ENCODE results near the gene SKOR1. TPM values are rescaled to one million over a fixed set of nuclear protein-coding genes. Genes with fewer than 3 reads are reported as not detected.

SKOR1 gene
- total RNA-seq, 1 experiment from 2014 or later = 0.81 TPM

DNA sequence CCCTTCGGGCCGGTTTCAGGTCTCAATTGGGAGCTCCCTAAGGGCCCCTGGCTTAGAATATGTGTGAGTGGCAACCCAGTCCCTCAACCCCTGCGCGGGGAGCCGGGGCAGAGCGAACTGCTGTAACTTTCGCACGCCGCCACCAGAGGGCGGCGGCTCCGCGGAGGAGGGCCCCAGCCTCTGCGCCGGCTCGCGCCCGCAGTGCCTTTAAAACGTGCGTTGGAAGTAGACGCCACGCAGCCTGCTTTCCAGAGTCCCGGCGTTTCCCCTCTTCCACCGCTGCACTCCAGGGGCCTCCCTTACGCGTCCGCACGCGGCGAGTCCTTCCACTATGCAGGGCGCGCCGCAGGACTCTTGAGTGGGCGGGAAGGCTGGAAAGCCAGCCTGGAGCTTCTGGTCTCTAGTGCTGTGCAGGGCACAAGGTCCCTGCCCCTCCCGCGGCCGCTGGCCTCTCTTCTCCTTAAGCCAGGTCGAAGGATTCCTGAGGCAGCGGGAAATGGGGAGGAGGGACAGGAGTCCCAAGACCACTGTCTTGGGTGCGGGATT, 38.2 kb downstream of the SKOR1 start (continued):
- TF ChIP-seq, protein P1, sequence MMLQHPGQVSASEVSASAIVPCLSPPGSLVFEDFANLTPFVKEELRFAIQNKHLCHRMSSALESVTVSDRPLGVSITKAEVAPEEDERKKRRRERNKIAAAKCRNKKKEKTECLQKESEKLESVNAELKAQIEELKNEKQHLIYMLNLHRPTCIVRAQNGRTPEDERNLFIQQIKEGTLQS (IDR thresholded peaks at IDR 0.05) = no peak

DNA sequence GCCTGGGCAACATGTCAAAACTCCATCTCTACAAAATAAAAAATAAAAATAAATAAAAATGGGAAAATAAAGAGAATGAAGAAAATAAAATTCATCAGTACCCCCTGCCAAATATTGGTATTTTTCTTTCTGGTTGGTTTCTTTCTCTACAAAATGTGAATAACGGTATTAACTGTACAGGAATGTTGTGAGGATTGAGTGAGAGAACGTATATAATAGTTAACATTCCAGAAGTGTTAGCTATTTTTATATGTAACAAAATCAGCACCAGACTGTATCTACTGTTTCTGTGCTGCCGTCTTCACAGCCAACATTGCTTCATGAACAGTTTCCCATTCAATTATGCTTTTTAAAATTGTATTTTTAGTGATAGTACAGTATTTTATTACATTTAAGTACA, 40.0 kb downstream of the SKOR1 start:
- ATAC-seq = no peak
- Histone ChIP-seq H3K4me1 (ENCODE audit: control insufficient read depth in 1 of 2, insufficient read depth in 2 of 2, low read length in 2 of 2) (peaks cover 3 to 21% of the 10 kb centered on the region in 2 experiments; a peak in 3 of 4 replicates), H3K36me3 (ENCODE audit: control insufficient read depth in 1 of 2, insufficient read depth in 2 of 2, low read length in 2 of 2) (no peaks in the 10 kb centered on the region), H3K79me2 (ENCODE audit: insufficient read depth, low read length) (no peaks in the 10 kb centered on the region), H3K27me3 (ENCODE audit: insufficient read depth, low read length) (no peaks in the 10 kb centered on the region), H3K4me3 (replicated peaks in 1 of 2; ENCODE audit: low read depth in 1 of 2, low read length in 2 of 2) (no peak overlapping the region), H3K9ac (ENCODE audit: low read length) (no peak overlapping the region), H2AFZ (ENCODE audit: low read depth, low read length, poor library complexity, severe bottlenecking) (no peak overlapping the region), H3K9me3 (ENCODE audit: control insufficient read depth in 1 of 2, insufficient read depth in 1 of 2, low read depth in 1 of 2, low read length in 2 of 2) (peaks cover 0 to 4% of the 10 kb centered on the region in 2 experiments; a peak in 1 of 4 replicates), H4K20me1 (ENCODE audit: insufficient read depth) (no peaks in the 10 kb centered on the region), H3K4me2 (ENCODE audit: low read length) (no peak overlapping the region), H3K27ac (ENCODE audit: low read depth, low read length) (no peak overlapping the region), H3K9me2 (ENCODE audit: insufficient read depth) (no peaks in the 10 kb centered on the region)
- POLR2A ChIA-PET = no interaction called here
- DNase-seq (ENCODE audit: low read depth, low spot score) = no peak
- intact Hi-C loops (cut with micrococcal nuclease) = no loop called here
- RAD21 ChIA-PET (ENCODE audit: low non-redundant PET in 1 of 2, low total read pairs in 2 of 2, uncharacterized antibody in 2 of 2, unreplicated experiment in 2 of 2) = no interaction called here
- CTCF ChIA-PET = interaction anchor here (3.7 kb wide), 1 partner anchor 290 kb away, joined by 40 read pairs; no protein-coding TSS in a partner anchor
- BruUV-seq (replicated peaks) = no TSS peak
- TF ChIP-seq ZFX (IDR thresholded peaks at IDR 0.05) = no peak
- no peak for TF ChIP-seq SP1 (IDR thresholded peaks at IDR 0.05; ENCODE audit: low read depth)
- TF ChIP-seq SIN3A (IDR thresholded peaks at IDR 0.05; ENCODE audit: low read depth) = no peak
- TF ChIP-seq POLR2AphosphoS5 (IDR thresholded peaks at IDR 0.05; ENCODE audit: low read depth, low read length) = no peak
- TF ChIP-seq EGR1 (IDR thresholded peaks at IDR 0.05; ENCODE audit: low read depth) = no peak
- no peak for TF ChIP-seq ZNF274 (IDR thresholded peaks at IDR 0.05; ENCODE audit: low read depth, low read length)
- TF ChIP-seq, protein P2, sequence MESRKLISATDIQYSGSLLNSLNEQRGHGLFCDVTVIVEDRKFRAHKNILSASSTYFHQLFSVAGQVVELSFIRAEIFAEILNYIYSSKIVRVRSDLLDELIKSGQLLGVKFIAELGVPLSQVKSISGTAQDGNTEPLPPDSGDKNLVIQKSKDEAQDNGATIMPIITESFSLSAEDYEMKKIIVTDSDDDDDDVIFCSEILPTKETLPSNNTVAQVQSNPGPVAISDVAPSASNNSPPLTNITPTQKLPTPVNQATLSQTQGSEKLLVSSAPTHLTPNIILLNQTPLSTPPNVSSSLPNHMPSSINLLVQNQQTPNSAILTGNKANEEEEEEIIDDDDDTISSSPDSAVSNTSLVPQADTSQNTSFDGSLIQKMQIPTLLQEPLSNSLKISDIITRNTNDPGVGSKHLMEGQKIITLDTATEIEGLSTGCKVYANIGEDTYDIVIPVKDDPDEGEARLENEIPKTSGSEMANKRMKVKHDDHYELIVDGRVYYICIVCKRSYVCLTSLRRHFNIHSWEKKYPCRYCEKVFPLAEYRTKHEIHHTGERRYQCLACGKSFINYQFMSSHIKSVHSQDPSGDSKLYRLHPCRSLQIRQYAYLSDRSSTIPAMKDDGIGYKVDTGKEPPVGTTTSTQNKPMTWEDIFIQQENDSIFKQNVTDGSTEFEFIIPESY (IDR thresholded peaks at IDR 0.05; ENCODE audit: extremely low read depth, insufficient replicate concordance, low read length) = no peak
- no peak for TF ChIP-seq YY1 (IDR thresholded peaks at IDR 0.05; ENCODE audit: extremely low read depth, insufficient replicate concordance, low read depth, low read length)
- TF ChIP-seq, protein P1 (IDR thresholded peaks at IDR 0.05) = no peak
- TF ChIP-seq POLR2A (IDR thresholded peaks at IDR 0.05; ENCODE audit: borderline replicate concordance, extremely low read depth, insufficient read depth, insufficient read length) = no peak
- TF ChIP-seq, protein P3, sequence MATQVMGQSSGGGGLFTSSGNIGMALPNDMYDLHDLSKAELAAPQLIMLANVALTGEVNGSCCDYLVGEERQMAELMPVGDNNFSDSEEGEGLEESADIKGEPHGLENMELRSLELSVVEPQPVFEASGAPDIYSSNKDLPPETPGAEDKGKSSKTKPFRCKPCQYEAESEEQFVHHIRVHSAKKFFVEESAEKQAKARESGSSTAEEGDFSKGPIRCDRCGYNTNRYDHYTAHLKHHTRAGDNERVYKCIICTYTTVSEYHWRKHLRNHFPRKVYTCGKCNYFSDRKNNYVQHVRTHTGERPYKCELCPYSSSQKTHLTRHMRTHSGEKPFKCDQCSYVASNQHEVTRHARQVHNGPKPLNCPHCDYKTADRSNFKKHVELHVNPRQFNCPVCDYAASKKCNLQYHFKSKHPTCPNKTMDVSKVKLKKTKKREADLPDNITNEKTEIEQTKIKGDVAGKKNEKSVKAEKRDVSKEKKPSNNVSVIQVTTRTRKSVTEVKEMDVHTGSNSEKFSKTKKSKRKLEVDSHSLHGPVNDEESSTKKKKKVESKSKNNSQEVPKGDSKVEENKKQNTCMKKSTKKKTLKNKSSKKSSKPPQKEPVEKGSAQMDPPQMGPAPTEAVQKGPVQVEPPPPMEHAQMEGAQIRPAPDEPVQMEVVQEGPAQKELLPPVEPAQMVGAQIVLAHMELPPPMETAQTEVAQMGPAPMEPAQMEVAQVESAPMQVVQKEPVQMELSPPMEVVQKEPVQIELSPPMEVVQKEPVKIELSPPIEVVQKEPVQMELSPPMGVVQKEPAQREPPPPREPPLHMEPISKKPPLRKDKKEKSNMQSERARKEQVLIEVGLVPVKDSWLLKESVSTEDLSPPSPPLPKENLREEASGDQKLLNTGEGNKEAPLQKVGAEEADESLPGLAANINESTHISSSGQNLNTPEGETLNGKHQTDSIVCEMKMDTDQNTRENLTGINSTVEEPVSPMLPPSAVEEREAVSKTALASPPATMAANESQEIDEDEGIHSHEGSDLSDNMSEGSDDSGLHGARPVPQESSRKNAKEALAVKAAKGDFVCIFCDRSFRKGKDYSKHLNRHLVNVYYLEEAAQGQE (IDR thresholded peaks at IDR 0.05; ENCODE audit: low read depth) = no peak
- TF ChIP-seq FOSL1 (IDR thresholded peaks at IDR 0.05; ENCODE audit: low read depth) = no peak
- no peak for TF ChIP-seq RAD21 (IDR thresholded peaks at IDR 0.05; ENCODE audit: low read depth)
- no peak for TF ChIP-seq CEBPB (IDR thresholded peaks at IDR 0.05; ENCODE audit: low read depth)

All from HCT116 (cell line).